Measurements from ENCODE around the gene GJC2. TPM values are rescaled to one million over a fixed set of nuclear protein-coding genes. Genes with fewer than 3 reads are reported as not detected.

The GJC2 gene
- total RNA-seq, 1 experiment from 2014 or later: 0.31 TPM

- DNase-seq (ENCODE audit: low read depth): no peak
Observed at GRCh38 chr1:228112617-228113016, 37.1 kb upstream of the GJC2 start.

- DNase-seq (ENCODE audit: low read depth): no peak
Observed at GRCh38 chr1:228114827-228115226, 34.9 kb upstream of the GJC2 start.

GRCh38 chr1:228117335-228117734, 32.4 kb upstream of the GJC2 start:
- no peak for DNase-seq (ENCODE audit: low read depth)

GRCh38 chr1:228118040-228118439, 31.7 kb upstream of the GJC2 start:
- no peak for DNase-seq (ENCODE audit: low read depth)

DNA sequence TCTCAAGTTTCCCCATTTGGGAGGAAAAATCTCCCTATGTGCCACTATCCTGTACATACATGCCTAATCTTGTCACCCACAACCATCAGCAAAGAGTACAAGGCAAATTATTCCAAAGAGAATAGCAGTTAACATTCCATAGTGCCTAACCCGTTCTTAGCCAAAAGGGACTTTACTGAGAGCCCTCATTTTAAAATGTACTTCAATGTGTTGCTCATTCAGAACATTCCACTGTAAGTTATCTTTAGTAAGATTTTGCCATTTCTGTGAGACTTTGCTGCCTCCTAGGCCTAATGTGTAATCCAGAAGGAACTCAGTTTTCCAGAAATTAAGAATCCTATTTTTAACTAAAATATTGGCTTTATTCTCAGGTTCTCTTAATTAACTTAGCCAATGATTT, 29.4 kb upstream of the GJC2 start:
- DNase-seq (ENCODE audit: low read depth): no peak

GRCh38 chr1:228120857-228121489, 28.8 kb upstream of the GJC2 start:
- peak; percentile 83 for DNase-seq (ENCODE audit: low read depth)

- DNase-seq (ENCODE audit: low read depth): no peak
Observed at GRCh38 chr1:228122921-228123441, 26.7 kb upstream of the GJC2 start.

- no peak for DNase-seq (ENCODE audit: low read depth)
Observed at GRCh38 chr1:228123505-228123904, 26.2 kb upstream of the GJC2 start.

DNA sequence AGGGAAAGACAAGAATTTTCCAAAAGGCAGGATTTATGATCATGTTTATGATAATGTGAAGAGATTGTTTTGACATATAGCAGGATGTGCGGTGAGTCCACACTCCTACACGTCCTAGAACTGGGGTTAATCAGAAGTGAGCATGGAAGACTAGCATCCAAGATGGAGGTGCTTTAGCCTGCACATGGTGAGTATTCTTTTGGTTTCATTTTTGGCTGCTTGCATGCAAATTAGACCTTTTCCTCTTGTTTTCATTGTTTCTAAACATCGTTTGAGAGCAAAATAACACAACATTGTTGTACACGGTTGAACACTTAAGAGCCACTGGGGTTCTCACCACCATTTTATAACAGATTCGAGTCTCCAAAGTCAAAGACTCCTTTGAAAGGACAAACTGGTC, 24.5 kb upstream of the GJC2 start:
- DNase-seq (ENCODE audit: low read depth): no peak

DNA sequence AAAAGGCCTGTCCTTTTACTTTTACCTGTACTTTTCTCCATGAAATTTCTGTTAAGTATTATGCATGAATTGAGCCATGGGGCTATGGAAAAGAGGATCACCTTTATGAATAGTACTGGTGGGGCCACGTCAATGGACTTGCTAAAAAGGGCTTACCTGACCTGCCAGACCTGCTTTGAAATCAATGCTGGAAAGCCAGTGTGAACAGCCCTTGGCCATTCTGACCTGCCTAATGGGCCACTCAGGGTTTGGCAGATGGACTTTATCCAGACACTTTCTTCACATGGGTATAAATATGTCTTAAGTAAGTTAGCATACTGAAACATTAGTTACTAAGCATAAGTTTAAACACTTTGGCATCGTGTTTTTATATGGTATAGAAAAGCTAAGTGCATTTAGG, 18.0 kb upstream of the GJC2 start:
- DNase-seq (ENCODE audit: low read depth): no peak

GRCh38 chr1:228134591-228134990, 15.1 kb upstream of the GJC2 start:
- no peak for DNase-seq (ENCODE audit: low read depth)

DNA sequence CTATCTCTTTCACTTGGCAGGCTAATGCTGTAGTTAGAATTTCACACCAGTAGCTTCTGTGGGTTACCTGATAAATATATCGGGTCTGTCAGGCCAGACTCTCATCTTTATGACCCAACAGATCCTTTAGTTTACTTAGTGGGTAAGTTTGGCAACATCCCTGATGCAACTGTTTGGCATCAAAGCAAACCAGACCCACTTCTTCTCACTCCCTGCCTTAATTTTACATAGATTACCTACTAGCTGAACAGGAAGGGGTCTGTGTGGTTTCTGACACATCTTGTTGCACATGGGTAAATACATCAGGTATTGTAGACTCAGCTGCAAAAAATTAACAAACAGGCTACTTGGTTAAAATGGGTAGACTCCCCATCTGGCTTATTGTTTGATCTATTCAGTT, 12.8 kb upstream of the GJC2 start:
- no peak for DNase-seq (ENCODE audit: low read depth)

DNA sequence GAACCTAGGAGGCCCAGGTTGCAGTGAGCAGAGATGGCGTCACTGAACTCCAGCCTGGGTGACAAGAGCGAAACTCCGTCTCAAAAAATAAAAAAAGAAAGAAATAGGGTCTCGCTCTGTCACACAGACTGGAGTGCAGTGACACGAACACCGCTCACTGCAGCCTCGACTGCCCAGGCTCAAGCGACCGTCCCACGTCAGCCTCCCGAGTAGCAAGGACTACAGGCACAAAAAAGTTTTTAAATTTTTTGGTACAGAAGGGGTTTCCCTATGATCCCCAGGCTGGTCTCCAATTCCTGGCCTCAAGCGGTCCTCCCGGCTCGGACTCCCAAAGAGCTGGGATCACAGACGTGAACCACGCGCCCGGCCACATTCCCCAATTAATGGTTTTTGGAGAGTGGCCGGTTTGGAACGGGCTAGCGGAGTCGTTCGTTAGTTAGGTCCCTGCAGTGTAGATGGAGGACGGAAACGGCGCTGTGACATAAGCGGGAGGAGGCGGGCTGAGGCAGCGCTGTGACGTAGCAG, 10.3 kb upstream of the GJC2 start:
- no peak for DNase-seq (ENCODE audit: low read depth)

DNA sequence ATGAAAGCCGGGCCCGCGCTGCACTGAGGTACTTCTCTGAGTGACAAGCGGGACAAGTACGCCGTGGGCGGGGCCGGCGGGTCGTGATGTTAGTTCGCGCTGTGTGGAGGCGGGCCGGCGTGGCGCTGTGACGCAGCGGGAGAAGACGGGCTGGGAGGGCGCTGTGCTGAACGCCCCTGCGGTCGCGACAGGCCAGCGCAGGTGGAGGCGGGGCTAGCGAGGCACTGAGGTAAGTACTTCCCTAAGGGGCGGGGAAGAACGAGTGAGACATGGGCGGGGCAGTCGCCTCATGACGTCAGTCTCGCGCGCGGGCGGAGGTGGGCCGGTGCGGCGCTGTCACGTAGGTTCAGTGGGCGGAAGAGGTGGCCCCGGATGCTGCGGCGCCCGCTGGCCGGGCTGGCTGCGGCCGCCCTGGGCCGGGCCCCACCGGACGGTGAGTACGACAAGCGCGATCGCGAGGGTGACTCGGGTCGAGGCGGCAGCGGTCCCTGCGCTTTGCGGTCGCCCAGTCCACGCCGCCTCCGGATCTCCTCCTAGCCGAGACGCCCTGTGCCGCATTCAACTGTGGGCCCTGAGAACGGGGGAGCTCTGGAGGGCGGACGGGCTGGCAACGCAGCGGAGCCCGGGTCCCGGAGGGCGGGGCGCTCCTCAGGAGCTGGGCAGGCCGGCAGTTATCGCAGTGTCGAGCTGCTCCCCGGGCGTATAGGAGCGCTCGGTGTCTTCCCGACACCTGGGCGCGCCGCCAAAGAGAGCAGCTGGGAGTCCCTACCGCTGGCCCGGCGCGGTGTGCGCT, 9.6 kb upstream of the GJC2 start, which contains the start of gene GUK1:
GUK1 (plus strand) TSS at position 349 of the 793 bp plus-strand sequence; CDS start at position 373, 24 bp downstream.
- DNase-seq (ENCODE audit: low read depth): peak; percentile 100

GRCh38 chr1:228140724-228141225, 9.0 kb upstream of the GJC2 start:
- DNase-seq (ENCODE audit: low read depth): no peak

DNA sequence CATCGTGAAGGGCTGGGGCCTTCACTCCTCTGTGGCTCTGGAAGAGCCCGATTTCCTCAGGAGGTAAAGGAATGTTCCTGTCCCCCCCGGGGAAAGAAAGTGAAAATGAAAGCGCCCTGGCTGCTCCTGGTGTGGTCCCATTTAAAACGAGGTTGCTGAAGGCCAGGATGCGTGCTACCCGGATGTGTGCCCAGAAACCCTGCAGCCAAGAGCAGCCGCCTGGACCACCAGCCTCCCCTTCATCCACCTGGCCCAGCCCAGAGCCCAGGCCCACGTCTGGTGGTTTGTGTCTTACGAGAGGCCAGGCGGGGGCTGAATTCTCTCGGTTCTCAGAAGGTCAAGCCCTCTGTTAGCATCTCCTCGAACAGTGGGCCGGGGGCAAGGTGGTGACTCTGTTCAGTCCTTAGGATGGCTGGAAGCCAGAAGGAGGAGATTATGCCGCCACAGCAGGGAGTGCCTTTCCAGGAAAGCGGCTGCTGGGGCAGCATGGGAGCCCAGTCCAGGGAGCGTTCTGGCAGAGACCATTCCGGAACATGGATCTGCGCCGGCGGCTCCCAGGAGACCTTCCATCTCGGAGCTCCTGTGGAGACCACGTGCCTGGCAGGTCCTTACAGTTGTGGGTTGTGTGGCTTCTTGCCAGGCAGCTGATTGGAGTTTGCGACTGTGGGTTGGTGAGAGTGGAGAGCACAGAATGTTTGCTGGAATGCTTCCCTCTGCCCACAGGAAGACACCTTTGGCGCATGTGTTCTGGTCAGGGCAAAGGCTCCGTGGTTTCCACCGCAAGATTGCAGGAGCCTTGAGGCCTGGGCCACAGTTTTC, 8.3 kb upstream of the GJC2 start:
- peak; percentile 59 for DNase-seq (ENCODE audit: low read depth)

DNA sequence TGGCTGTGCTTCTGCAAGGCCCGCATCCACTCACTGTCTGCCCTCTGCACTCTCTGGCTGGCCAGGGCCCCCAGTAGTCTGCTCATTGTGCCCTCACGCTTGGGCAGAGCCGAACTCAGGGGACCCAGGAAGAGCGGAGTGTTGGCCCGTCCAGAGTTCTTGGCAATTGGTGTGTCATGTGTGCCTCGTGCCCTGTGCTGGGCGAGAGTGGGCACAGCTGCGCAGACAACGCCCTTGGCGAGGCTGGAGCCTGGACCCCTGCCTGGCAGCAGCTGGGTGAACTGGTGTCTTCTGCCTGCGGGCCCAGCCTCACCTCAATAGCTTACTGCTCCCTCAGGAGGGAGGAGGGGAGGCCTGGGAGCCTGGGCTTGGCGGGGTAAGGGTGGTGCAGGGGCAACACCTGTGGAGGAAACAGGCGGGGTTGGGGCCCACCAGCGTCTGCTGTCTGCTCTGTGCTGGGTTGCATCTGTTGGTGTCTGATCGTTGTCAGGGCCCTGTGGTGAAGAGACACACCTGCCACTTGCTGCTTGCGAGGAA, 7.5 kb upstream of the GJC2 start:
- DNase-seq (ENCODE audit: low read depth): no peak

GRCh38 chr1:228142701-228143136, 7.0 kb upstream of the GJC2 start:
- no peak for DNase-seq (ENCODE audit: low read depth)

GRCh38 chr1:228143480-228144192, 6.1 kb upstream of the GJC2 start:
- no peak for DNase-seq (ENCODE audit: low read depth)

Data from HT1080 (cell line).